ENCODE data around the gene CELA2A. TPM values are rescaled to one million over a fixed set of nuclear protein-coding genes. Genes with fewer than 3 reads are reported as not detected.
"Not testable (repeated sequence)": the region's sequence is repeated elsewhere in the genome, so short reads cannot be mapped to it uniquely, and the experiment has no call there.

CELA2A gene
- total and polyA plus RNA-seq, 4 donors = 0.72 TPM; not detected in 3

- H3K27ac ChIP-seq (ENCODE audit: low read depth, low read length); H3K27me3 ChIP-seq (ENCODE audit: control insufficient read depth, insufficient read depth, low read length); H3K4me1 ChIP-seq (ENCODE audit: control insufficient read depth, insufficient read depth, low read length); H3K9me3 ChIP-seq (ENCODE audit: control insufficient read depth, insufficient read depth, low read length); H3K36me3 ChIP-seq (ENCODE audit: control insufficient read depth, insufficient read depth, low read length); DNase-seq (ENCODE audit: low read depth in 4 of 6, low spot score in 6 of 6); H3K4me3 ChIP-seq (ENCODE audit: low read depth, low read length): not testable (repeated sequence)
- WGBS (ENCODE audit: insufficient coverage) = no CpG with 5 or more reads among the region's 5 CpGs
Observed at GRCh38 chr1:15463926-15464322, 7.4 kb downstream of the CELA2A start.

- no peak for DNase-seq (ENCODE audit: low read depth in 4 of 6, low spot score in 6 of 6)
- peaks cover 8% of the 10 kb centered on the region for H3K4me1 ChIP-seq (ENCODE audit: control insufficient read depth, insufficient read depth, low read length)
- WGBS (ENCODE audit: insufficient coverage) = 97% methylated on average over 7 of the region's 7 CpGs
- no peaks in the 10 kb centered on the region for H3K36me3 ChIP-seq (ENCODE audit: control insufficient read depth, insufficient read depth, low read length)
- H3K9me3 ChIP-seq (ENCODE audit: control insufficient read depth, insufficient read depth, low read length) = no peaks in the 10 kb centered on the region
- no peak overlapping the region for H3K4me3 ChIP-seq (ENCODE audit: low read depth, low read length)
- no peak overlapping the region for H3K27ac ChIP-seq (ENCODE audit: low read depth, low read length)
- H3K27me3 ChIP-seq (ENCODE audit: control insufficient read depth, insufficient read depth, low read length) = no peaks in the 10 kb centered on the region
Observed at GRCh38 chr1:15465674-15466073, 9.1 kb downstream of the CELA2A start.

DNA sequence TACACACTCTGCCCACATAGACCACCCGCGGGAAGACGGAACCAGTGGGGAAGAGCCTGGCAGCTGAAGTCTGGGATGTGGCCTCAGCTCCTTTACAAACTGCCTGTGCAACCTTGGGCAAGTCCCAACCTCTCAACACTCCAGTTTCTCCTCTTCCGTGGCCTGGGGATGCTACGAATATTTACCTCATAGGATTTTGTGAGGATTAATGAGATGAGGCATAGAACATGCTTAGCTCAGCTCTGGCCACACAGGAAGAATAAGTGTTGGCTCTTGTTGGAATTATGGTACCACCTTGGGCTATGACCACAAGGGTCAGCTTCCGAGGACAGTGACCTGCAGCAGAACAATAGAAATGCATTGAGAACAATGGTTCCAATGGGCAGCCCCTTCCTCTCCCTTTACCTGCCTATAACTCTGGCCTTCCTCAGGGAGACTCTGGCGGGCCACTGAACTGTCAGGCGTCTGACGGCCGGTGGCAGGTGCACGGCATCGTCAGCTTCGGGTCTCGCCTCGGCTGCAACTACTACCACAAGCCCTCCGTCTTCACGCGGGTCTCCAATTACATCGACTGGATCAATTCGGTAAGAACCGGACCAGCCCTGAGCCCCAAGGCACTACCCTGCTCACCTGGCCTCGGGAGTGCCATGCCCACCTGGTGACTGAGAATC is 10.6 kb downstream of the CELA2A start:
- H3K4me3 ChIP-seq (ENCODE audit: low read depth, low read length); H3K9me3 ChIP-seq (ENCODE audit: control insufficient read depth, insufficient read depth, low read length); H3K4me1 ChIP-seq (ENCODE audit: control insufficient read depth, insufficient read depth, low read length); H3K27ac ChIP-seq (ENCODE audit: low read depth, low read length); H3K36me3 ChIP-seq (ENCODE audit: control insufficient read depth, insufficient read depth, low read length); H3K27me3 ChIP-seq (ENCODE audit: control insufficient read depth, insufficient read depth, low read length); DNase-seq (ENCODE audit: low read depth in 4 of 6, low spot score in 6 of 6): not testable (repeated sequence)
- 96% methylated on average over 15 of the region's 22 CpGs for WGBS (ENCODE audit: insufficient coverage)

- H3K9me3 ChIP-seq (ENCODE audit: control insufficient read depth, insufficient read depth, low read length) = no peaks in the 10 kb centered on the region
- no peaks in the 10 kb centered on the region for H3K36me3 ChIP-seq (ENCODE audit: control insufficient read depth, insufficient read depth, low read length)
- H3K4me1 ChIP-seq (ENCODE audit: control insufficient read depth, insufficient read depth, low read length) = peaks cover 8% of the 10 kb centered on the region
- DNase-seq (ENCODE audit: low read depth in 4 of 6, low spot score in 6 of 6) = no peak
- H3K27ac ChIP-seq (ENCODE audit: low read depth, low read length) = no peak overlapping the region
- no peak overlapping the region for H3K4me3 ChIP-seq (ENCODE audit: low read depth, low read length)
- no peaks in the 10 kb centered on the region for H3K27me3 ChIP-seq (ENCODE audit: control insufficient read depth, insufficient read depth, low read length)
Observed at GRCh38 chr1:15468145-15468544, 11.6 kb downstream of the CELA2A start.

DNA sequence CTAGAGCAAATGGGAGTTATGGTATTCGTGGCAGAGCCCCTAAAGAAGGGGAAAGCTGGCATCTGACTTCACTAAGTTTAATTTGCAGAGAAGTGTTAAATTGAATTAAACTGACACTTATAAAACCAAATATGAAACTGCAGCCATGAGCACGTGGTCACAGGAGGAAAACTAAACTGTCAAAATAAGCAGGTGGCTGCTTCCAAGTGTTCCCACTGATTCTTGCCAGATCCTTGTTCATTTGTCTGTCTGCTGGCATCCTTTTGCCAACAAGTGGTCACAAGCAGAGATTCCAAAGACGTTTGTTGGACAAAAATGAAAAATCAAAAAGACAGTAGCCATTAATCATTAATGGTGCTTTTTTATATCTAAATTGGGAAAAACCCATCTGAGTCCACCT is 12.8 kb downstream of the CELA2A start:
- H3K4me1 ChIP-seq (ENCODE audit: control insufficient read depth, insufficient read depth, low read length) = peaks cover 8% of the 10 kb centered on the region
- no peaks in the 10 kb centered on the region for H3K9me3 ChIP-seq (ENCODE audit: control insufficient read depth, insufficient read depth, low read length)
- no peaks in the 10 kb centered on the region for H3K27me3 ChIP-seq (ENCODE audit: control insufficient read depth, insufficient read depth, low read length)
- no peaks in the 10 kb centered on the region for H3K36me3 ChIP-seq (ENCODE audit: control insufficient read depth, insufficient read depth, low read length)
- H3K4me3 ChIP-seq (ENCODE audit: low read depth, low read length) = no peak overlapping the region
- no peak overlapping the region for H3K27ac ChIP-seq (ENCODE audit: low read depth, low read length)
- peak in 2 of 6 donors; percentile 2 to 84 for DNase-seq (ENCODE audit: low read depth in 4 of 6, low spot score in 6 of 6)
- WGBS (ENCODE audit: insufficient coverage) = 33% methylated on average over 1 of the region's 3 CpGs

DNA sequence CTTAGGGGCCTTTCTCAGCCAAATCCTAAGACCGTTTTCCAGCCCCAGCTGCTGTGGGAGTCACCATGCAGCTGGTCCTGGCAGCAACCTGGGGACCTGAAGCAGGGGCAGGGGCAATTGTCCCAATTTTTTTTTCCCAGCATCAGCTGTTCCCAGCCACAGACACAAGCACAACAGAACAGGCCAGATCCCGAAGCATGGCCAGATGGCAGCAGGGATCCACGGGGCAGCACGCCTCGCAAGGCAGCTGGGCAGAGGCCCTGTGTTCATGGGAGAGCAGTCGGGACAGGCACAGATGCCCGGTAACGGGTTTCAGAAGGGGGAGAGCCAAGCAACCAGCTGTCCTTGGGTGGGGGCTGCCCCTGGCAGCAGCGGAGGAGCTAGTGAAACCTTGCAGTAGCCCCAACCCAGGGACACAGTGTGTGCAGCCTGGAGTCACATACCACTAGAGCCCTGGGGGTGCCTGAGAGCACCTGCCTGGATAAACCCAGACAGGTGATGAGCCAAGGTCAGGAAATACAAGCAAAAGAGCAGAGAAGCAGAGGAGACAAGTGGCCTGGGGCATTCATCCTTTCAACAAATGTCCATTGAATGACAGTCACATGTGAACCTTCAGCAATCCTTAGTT is 13.4 kb downstream of the CELA2A start:
- H3K36me3 ChIP-seq (ENCODE audit: control insufficient read depth, insufficient read depth, low read length); H3K9me3 ChIP-seq (ENCODE audit: control insufficient read depth, insufficient read depth, low read length); H3K4me1 ChIP-seq (ENCODE audit: control insufficient read depth, insufficient read depth, low read length); H3K4me3 ChIP-seq (ENCODE audit: low read depth, low read length); H3K27me3 ChIP-seq (ENCODE audit: control insufficient read depth, insufficient read depth, low read length); H3K27ac ChIP-seq (ENCODE audit: low read depth, low read length): not testable (repeated sequence)
- DNase-seq (ENCODE audit: low read depth in 4 of 6, low spot score in 6 of 6) = peak in 3 of 6 donors; percentile 6 to 70 (median 70)
- WGBS (ENCODE audit: insufficient coverage) = 25% methylated on average over 7 of the region's 9 CpGs

DNA sequence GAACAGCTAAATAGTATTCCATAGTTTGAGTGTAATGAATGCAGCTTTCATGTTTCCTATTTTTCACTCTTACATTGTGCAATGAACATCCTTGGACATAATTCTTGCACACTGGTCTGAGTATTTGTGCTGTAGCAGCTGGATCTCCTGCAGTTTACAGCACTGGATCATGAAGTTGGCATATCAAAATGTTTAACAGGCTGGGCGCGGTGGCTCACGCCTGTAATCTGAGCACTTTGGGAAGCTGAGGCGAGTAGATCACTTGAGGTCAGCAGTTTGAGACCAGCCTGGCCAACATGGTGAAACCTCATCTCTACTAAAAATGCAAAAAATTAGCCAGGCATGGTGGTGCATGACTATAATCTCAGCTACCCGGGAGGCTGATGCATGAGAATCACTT is 14.5 kb downstream of the CELA2A start:
- not testable (repeated sequence) for H3K27me3 ChIP-seq (ENCODE audit: control insufficient read depth, insufficient read depth, low read length); H3K4me3 ChIP-seq (ENCODE audit: low read depth, low read length); H3K36me3 ChIP-seq (ENCODE audit: control insufficient read depth, insufficient read depth, low read length); H3K4me1 ChIP-seq (ENCODE audit: control insufficient read depth, insufficient read depth, low read length); H3K27ac ChIP-seq (ENCODE audit: low read depth, low read length); H3K9me3 ChIP-seq (ENCODE audit: control insufficient read depth, insufficient read depth, low read length); DNase-seq (ENCODE audit: low read depth in 4 of 6, low spot score in 6 of 6)
- 94% methylated on average over 4 of the region's 5 CpGs for WGBS (ENCODE audit: insufficient coverage)

DNA sequence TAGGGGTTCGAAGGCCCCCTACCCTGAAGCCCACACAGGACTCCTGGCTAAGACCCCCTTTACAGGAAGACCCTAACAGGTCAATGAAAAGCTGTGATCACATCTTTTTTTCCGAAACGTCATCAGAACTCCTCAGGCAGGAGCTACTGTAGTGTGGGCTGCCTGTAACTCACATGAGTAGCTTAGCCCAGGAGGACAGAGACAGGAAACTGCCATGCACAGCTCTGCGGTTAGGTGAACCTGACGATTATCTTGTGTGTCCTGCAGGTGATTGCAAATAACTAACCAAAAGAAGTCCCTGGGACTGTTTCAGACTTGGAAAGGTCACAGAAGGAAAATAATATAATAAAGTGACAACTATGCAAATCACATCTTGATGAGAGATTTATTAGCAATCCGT is 15.2 kb downstream of the CELA2A start:
- H3K27me3 ChIP-seq (ENCODE audit: control insufficient read depth, insufficient read depth, low read length); DNase-seq (ENCODE audit: low read depth in 4 of 6, low spot score in 6 of 6); H3K9me3 ChIP-seq (ENCODE audit: control insufficient read depth, insufficient read depth, low read length); H3K36me3 ChIP-seq (ENCODE audit: control insufficient read depth, insufficient read depth, low read length); H3K27ac ChIP-seq (ENCODE audit: low read depth, low read length); H3K4me3 ChIP-seq (ENCODE audit: low read depth, low read length); H3K4me1 ChIP-seq (ENCODE audit: control insufficient read depth, insufficient read depth, low read length): not testable (repeated sequence)
- WGBS (ENCODE audit: insufficient coverage) = 100% methylated on average over 4 of the region's 6 CpGs

DNA sequence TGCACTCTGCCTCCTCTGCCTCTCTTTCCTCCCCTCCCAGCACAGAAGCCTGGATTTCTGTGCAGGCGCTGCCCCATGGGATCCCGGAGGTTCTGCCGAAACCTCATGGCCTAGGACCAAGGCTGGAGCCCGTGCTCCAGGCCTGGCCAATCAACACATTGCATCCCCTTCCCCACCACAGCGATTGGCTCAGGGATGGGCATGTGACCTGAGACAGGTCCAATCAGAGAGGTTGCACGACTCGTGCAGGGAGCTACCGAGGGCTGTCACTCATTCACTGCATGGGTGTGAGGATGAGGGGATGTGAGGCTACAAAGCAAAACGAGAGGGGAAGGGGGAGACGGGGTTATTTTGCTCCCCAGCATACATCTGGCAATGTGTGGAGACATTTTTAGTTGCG is 16.1 kb downstream of the CELA2A start:
- 86% methylated on average over 10 of the region's 11 CpGs for WGBS (ENCODE audit: insufficient coverage)
- Histone ChIP-seq H3K4me1 (ENCODE audit: control insufficient read depth, insufficient read depth, low read length) (peaks cover 8% of the 10 kb centered on the region), H3K9me3 (ENCODE audit: control insufficient read depth, insufficient read depth, low read length) (no peaks in the 10 kb centered on the region), H3K27ac (ENCODE audit: low read depth, low read length) (no peak overlapping the region), H3K36me3 (ENCODE audit: control insufficient read depth, insufficient read depth, low read length) (no peaks in the 10 kb centered on the region), H3K27me3 (ENCODE audit: control insufficient read depth, insufficient read depth, low read length) (no peaks in the 10 kb centered on the region), H3K4me3 (ENCODE audit: low read depth, low read length) (no peak overlapping the region)
- no peak for DNase-seq (ENCODE audit: low read depth in 4 of 6, low spot score in 6 of 6)

DNA sequence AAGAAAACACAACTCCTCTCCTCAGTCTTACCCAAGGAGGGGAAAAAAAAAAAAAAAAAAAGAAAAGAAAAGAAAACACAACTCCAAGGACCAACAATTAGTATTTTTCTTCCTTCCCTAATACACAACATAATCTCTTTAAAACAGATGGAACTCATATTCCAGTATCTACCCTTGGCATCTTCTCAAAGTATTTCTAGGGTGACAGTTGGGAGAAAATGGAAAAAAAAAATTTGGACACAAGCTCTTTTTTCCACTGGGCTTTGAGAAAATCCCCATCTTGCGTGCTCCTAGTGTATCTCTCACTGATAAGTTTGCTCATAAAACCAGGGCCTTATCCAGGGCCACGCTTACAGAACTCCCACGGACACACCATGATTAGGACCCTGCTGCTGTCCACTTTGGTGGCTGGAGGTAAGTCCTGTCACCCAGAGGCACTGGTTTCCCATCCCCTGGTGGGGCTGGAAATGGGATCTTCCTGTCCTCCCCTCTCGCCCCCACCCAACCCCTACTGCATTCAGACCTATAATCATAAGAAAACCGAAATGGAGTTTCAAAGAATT is 19.3 kb downstream of the CELA2A start, which contains the start of gene CELA2B:
Gene CELA2B, plus strand, starts transcription at position 353 of the 563 bp plus-strand sequence. Its CDS starts 22 bp downstream, at position 375.
- DNase-seq (ENCODE audit: low read depth in 4 of 6, low spot score in 6 of 6) = peak in 1 of 6 donors; percentile 10
- Histone ChIP-seq H3K27ac (ENCODE audit: low read depth, low read length) (no peak within 1 kb of the TSS), H3K9me3 (ENCODE audit: control insufficient read depth, insufficient read depth, low read length) (no peaks in the 10 kb centered on the region), H3K36me3 (ENCODE audit: control insufficient read depth, insufficient read depth, low read length) (no peaks in the 10 kb centered on the region), H3K27me3 (ENCODE audit: control insufficient read depth, insufficient read depth, low read length) (no peaks in the 10 kb centered on the region), H3K4me1 (ENCODE audit: control insufficient read depth, insufficient read depth, low read length) (no peaks in the 10 kb centered on the region), H3K4me3 (ENCODE audit: low read depth, low read length) (no peak within 1 kb of the TSS)
- 90% methylated on average over 3 of the region's 5 CpGs for WGBS (ENCODE audit: insufficient coverage)

Data from spinal cord (tissue), 10 donors.